ENCODE measurements around the gene ARL14EP.

DNA sequence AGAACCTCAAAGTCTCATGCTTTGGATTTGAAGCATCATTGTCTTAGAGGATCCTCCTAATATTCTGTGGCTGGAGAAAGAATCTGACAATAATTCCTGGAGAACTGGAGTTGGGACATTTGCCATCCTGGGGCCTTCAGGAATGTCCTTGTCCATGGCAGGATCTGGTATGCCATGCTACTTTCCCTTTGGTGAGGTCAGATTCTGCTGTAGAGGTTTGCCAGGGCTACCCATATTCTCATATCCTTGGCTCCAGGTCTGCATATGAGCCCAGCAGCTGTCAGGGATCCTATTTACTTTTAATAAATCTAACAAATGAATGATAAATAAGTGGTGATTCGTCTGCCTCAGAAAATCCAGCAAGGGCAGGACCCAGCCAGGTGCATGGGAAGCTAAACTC lies 35.0 kb downstream of the ARL14EP start:
- TF ChIP-seq, protein P1, sequence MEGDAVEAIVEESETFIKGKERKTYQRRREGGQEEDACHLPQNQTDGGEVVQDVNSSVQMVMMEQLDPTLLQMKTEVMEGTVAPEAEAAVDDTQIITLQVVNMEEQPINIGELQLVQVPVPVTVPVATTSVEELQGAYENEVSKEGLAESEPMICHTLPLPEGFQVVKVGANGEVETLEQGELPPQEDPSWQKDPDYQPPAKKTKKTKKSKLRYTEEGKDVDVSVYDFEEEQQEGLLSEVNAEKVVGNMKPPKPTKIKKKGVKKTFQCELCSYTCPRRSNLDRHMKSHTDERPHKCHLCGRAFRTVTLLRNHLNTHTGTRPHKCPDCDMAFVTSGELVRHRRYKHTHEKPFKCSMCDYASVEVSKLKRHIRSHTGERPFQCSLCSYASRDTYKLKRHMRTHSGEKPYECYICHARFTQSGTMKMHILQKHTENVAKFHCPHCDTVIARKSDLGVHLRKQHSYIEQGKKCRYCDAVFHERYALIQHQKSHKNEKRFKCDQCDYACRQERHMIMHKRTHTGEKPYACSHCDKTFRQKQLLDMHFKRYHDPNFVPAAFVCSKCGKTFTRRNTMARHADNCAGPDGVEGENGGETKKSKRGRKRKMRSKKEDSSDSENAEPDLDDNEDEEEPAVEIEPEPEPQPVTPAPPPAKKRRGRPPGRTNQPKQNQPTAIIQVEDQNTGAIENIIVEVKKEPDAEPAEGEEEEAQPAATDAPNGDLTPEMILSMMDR (IDR thresholded peaks at IDR 0.05) = no peak
- TF ChIP-seq POLR2A (IDR thresholded peaks at IDR 0.05) = no peak
